Right lobe of liver (tissue), 6 donors: Measurements from ENCODE around the gene IFFO2. TPM values are rescaled to one million over a fixed set of nuclear protein-coding genes. Genes with fewer than 3 reads are reported as not detected.

ENCODE experiments used
- ATAC-seq, 4 donors: fragments of 200-7000 bp; cut with Tn5 transposase; one replicate each; pipeline ENCODE4 v1.9.1; 2020; ENCODE audit warnings: mild to moderate bottlenecking in 4 of 4, moderate library complexity in 4 of 4
- DNase-seq, 3 donors: peaks; one replicate each; pipeline ENCODE4 v3.0.0-alpha.2; 2020
- H3K27ac ChIP-seq, 3 donors: fragments of 200-600 bp; one replicate each; pipeline ENCODE4 v1.8.0; 2022
- H3K27me3 ChIP-seq, 2 donors: fragments of 200-600 bp; one replicate each; pipeline ENCODE4 v1.8.0; 2022
- H3K36me3 ChIP-seq, 4 donors: fragments of 200-600 bp; sonication (generic) in 1 of 4; one replicate each; pipeline versions ENCODE4 v1.5.1 to v1.8.0; 2017 to 2022; ENCODE audit warnings: control low read depth in 1 of 4
- H3K4me1 ChIP-seq, 4 donors: fragments of 200-600 bp; sonication (generic) in 1 of 4; one replicate each; pipeline versions ENCODE4 v1.5.1 to v1.8.0; 2017 to 2022; ENCODE audit warnings: control low read depth in 1 of 4
- H3K4me3 ChIP-seq, 3 donors: fragments of 200-600 bp; one replicate each; pipeline ENCODE4 v1.8.0; 2022
- H3K9me3 ChIP-seq, 4 donors: fragments of 200-600 bp; sonication (generic) in 1 of 4; one replicate each; pipeline versions ENCODE4 v1.5.1 to v1.8.0; 2017 to 2022; ENCODE audit warnings: control low read depth in 1 of 4
- POLR2A ChIP-seq: fragments of 450-650 bp; IDR thresholded peaks from one replicate; pipeline ENCODE4 v1.6.1; 2017; ENCODE audit warnings: antibody characterized with exemption, mild to moderate bottlenecking
- WGBS: methylation state at CpG from one replicate; pipeline ENCODE4 v1.1.6; 2018; ENCODE audit warnings: low coverage, low lambda C conversion rate; ENCODE audit not compliant: insufficient coverage; ENCODE audit errors: missing lambda C conversion rate; 5-methylcytosine and 5-hydroxymethylcytosine counted together
- intact Hi-C, 2 donors: fragments of 100-400 bp; cut with DNase I; formaldehyde crosslinking; loops; one replicate each; pipeline versions ENCODE4 v1.11.2 to v1.14.1; 2022
- total RNA-seq, 6 experiments: library from RNA; depleted of rRNA in 2 of 6; stranded (reverse); fragments of >200 nt in 2 of 6; fragmentation: NEBNext Ultra II Directional in 3 of 6; extraction: Animal tissue kit (Norgen Biotek cat#: 25700) in 3 of 6; gene quantifications; one replicate each; pipeline versions ENCODE4 v1.1.0 to v1.2.4, GENCODE V29; 2016 to 2023
- TF ChIP-seq, protein P1 (sequence below), 4 donors: fragments of 200-600 bp in 3 of 4; fragments of 450-650 bp in 1 of 4; IDR thresholded peaks; one replicate each; pipeline versions ENCODE4 v1.5.1 to v1.8.0; 2016 to 2022; ENCODE audit warnings: antibody characterized with exemption in 4 of 4, mild to moderate bottlenecking in 2 of 4
- donor health status: DM: no; HTN: yes; CAD: no.
- donor health status: DM: no; HTN: no; CAD: no.
- donor health status: DM: no; HTN: no; CAD: no.
- donor health status: DM: no; HTN: yes; CAD: no.
- donor health status: DM: no; HTN: yes; CAD: no.

The IFFO2 gene
- total RNA-seq, 6 experiments from 2014 or later = 2.9 to 12.7 (median 7.2) TPM

GRCh38 chr1:18859560-18859959, 96.9 kb downstream of the IFFO2 start, which contains the start of gene TAS1R2:
Gene TAS1R2, minus strand, starts transcription at chr1:18859660. Its CDS starts 0 bp downstream, at chr1:18859660.
- intact Hi-C loops = no loop called here
- Histone ChIP-seq H3K36me3 (no peaks in the 10 kb centered on the region), H3K9me3 (no peaks in the 10 kb centered on the region), H3K4me1 (no peaks in the 10 kb centered on the region), H3K27ac (no peak within 1 kb of the TSS), H3K4me3 (no peak within 1 kb of the TSS), H3K27me3 (no peaks in the 10 kb centered on the region)
- whole genome bisulfite sequencing = 80% methylated on average over 1 of the region's 4 CpGs
- no peak for DNase-seq
- no peak for ATAC-seq
- TF ChIP-seq, protein P1, sequence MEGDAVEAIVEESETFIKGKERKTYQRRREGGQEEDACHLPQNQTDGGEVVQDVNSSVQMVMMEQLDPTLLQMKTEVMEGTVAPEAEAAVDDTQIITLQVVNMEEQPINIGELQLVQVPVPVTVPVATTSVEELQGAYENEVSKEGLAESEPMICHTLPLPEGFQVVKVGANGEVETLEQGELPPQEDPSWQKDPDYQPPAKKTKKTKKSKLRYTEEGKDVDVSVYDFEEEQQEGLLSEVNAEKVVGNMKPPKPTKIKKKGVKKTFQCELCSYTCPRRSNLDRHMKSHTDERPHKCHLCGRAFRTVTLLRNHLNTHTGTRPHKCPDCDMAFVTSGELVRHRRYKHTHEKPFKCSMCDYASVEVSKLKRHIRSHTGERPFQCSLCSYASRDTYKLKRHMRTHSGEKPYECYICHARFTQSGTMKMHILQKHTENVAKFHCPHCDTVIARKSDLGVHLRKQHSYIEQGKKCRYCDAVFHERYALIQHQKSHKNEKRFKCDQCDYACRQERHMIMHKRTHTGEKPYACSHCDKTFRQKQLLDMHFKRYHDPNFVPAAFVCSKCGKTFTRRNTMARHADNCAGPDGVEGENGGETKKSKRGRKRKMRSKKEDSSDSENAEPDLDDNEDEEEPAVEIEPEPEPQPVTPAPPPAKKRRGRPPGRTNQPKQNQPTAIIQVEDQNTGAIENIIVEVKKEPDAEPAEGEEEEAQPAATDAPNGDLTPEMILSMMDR (IDR thresholded peaks at IDR 0.05) = no peak
- TF ChIP-seq POLR2A = no peak

DNA sequence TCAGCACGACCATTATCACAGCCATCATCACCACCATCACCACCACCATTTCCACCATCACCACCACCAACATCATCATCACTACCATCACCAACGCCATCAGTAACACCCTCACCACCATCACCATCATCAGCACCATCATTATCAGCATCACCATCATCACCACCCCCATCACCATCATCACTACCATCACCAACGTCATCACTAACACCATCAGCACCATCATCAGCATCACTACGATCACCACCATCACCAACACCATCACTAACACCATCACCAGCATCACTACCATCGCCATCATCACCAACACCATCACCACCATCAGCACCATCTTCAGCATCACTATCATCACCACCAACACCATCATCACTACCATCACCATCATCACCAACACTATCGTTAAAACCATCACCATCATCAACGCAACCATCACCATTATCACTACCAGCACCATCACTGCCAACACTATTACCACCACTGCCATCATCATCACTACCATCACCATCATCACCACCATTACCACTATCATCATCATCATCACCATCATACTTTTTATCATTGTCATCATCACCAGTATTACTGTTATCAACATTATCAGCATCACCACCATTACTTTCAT, 98.3 kb downstream of the IFFO2 start:
- WGBS = 77% methylated on average over 7 of the region's 7 CpGs
- ATAC-seq (no peak), DNase-seq (no peak)
- Histone ChIP-seq H3K4me3 (no peak overlapping the region), H3K9me3 (no peaks in the 10 kb centered on the region), H3K27me3 (no peaks in the 10 kb centered on the region), H3K36me3 (no peaks in the 10 kb centered on the region), H3K27ac (no peak overlapping the region), H3K4me1 (no peaks in the 10 kb centered on the region)
- intact Hi-C loops = no loop called here
- no peak for TF ChIP-seq POLR2A
- TF ChIP-seq, protein P1 (IDR thresholded peaks at IDR 0.05) = no peak

DNA sequence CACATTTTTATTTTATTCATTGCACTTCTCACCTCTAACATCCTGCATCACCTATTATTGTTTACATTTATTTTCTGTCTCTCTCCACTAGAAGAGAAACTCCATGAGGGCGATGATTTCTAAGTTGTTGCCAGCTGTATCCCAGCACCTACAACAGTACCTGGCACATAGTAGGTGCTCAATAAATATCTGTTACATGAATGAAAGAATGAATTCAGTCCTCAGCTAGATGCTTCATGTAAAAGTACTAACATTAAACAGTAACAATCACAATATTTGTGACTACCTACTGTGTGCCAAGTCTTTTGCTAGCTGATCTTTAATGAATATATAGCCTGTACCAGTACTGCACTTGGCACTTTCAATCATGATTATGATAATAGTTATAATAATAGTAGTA, 100.0 kb downstream of the IFFO2 start:
- Histone ChIP-seq H3K36me3 (no peaks in the 10 kb centered on the region), H3K4me3 (no peak overlapping the region), H3K9me3 (no peaks in the 10 kb centered on the region), H3K27me3 (no peaks in the 10 kb centered on the region), H3K27ac (no peak overlapping the region), H3K4me1 (no peaks in the 10 kb centered on the region)
- no peak for TF ChIP-seq POLR2A
- ATAC-seq = no peak
- intact Hi-C loops = no loop called here
- no peak for DNase-seq
- WGBS = 94% methylated on average over 1 of the region's 1 CpG

DNA sequence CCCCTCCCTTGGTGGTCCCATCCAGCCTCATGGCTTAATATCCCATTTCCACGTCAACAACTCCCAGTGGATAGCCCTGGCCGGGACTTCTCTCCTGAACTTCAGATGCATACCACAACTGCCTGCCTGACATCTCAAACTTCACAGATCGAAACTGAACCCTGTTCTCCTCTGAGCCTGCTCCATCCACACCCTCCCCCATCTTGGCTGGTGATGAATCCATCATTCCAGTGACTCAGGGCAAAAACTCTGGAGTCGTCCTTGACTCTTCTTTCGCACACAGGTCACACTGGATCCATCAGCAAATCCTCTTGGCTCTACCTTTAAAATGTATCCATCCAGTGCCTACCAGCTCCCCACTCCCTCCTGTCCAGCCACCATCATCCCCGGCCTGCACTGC, 100.9 kb downstream of the IFFO2 start:
- Histone ChIP-seq H3K9me3 (no peaks in the 10 kb centered on the region), H3K4me1 (no peaks in the 10 kb centered on the region), H3K36me3 (no peaks in the 10 kb centered on the region), H3K27ac (no peak overlapping the region), H3K4me3 (no peak overlapping the region), H3K27me3 (no peaks in the 10 kb centered on the region)
- DNase-seq (no peak), ATAC-seq (peak in 1 of 4 donors; percentile 39)
- TF ChIP-seq, protein P1 (IDR thresholded peaks at IDR 0.05) = no peak
- no peak for TF ChIP-seq POLR2A
- 53% methylated on average over 6 of the region's 6 CpGs for WGBS
- intact Hi-C loops = no loop called here

DNA sequence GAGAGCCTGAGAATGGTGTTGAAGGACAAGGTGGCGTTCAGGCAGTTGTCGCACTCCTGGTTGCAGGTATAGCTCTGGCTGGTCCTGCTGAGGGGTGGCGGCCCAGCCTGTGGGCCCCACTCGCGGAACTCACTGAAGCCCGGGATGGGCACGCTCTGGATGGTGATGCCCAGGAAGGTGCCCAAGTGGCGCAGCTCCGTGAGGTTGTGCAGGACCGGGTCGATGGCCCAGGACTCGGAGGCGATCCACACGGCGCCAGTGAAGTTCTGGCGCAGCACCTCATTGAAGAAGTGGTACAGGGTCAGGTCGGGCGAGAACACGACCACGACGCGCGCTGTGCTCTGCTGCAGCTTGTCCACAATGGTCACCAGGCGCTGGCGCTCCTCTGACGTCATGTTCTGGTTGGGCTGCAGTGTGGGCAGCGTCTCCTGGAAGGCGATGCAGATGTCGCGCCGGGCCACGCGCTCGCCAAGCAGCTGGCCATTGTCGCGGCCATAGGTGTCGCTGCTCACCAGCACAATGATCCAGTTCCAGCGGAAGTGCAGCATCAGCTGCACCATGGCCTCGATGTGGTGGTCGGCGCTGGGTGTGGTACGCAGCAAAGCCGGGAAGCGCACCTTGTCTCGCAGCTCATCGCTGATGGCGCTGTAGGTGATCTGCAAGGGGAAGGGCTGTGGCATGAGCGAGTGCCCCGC, 102.0 kb downstream of the IFFO2 start:
- ATAC-seq (peak in 1 of 4 donors; percentile 7), DNase-seq (no peak)
- Histone ChIP-seq H3K27me3 (no peaks in the 10 kb centered on the region), H3K4me3 (no peak overlapping the region), H3K4me1 (no peaks in the 10 kb centered on the region), H3K27ac (no peak overlapping the region), H3K36me3 (no peaks in the 10 kb centered on the region), H3K9me3 (no peaks in the 10 kb centered on the region)
- intact Hi-C loops = no loop called here
- WGBS = 80% methylated on average over 2 of the region's 49 CpGs
- TF ChIP-seq, protein P1 (IDR thresholded peaks at IDR 0.05) = no peak
- no peak for TF ChIP-seq POLR2A
